Gastroesophageal sphincter (tissue), 3 donors: ENCODE data around the gene S1PR5.

ENCODE experiments used
- POLR2A ChIP-seq, 2 donors: fragments of 450-650 bp; IDR thresholded peaks; one replicate each; pipeline ENCODE4 v1.6.1; 2017; ENCODE audit warnings: antibody characterized with exemption in 2 of 2, mild to moderate bottlenecking in 2 of 2, moderate library complexity in 1 of 2
- POLR2AphosphoS5 ChIP-seq: sonication (generic); formaldehyde crosslinking; IDR thresholded peaks from one replicate; pipeline ENCODE4 v1.6.1; 2017; ENCODE audit warnings: antibody characterized with exemption
- TF ChIP-seq, protein P1 (sequence below), 4 experiments: fragments of 200-600 bp in 2 of 4; fragments of 450-650 bp in 2 of 4; sonication (generic) in 1 of 4; IDR thresholded peaks; one replicate each; pipeline ENCODE4 v1.5.1; 2017 to 2019; ENCODE audit warnings: antibody characterized with exemption in 4 of 4, mild to moderate bottlenecking in 2 of 4, moderate library complexity in 2 of 4

DNA sequence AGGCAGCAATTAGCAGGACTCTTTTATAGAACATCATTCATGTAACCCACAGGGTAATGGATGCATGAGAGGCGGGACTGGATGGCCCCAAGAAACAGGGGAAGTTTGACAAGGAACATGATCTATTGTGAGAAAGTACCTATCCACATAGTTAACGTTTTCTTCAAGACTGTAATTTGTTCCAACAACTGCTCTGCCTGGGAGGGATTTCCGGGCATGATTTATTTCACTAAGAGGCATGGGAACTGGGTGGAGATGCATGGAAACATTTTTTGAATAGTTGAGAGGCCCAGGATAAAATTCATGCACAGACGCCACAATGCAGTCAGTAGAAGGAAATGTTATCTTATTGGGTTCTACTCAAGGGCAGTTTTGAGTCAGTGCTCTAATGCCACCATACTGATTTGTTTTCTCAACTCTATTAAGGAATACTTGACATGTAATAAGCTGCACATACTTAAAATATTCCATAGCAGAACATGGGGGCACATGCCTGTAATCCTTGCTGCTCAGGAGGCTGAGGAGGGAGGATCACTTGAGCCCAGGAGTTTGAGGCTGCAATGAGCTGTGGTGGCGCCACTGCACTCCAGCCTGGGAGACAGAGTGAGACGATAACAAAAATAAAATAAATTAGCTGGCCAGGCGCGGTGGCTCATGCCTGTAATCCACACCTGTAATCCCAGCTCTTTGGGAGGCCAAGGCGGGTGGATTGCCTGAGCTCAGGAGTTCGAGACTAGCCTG, 16.6 kb upstream of the S1PR5 start:
- TF ChIP-seq POLR2AphosphoS5 (no peak), POLR2A (IDR thresholded peaks at IDR 0.05) (no peak)
- TF ChIP-seq, protein P1, sequence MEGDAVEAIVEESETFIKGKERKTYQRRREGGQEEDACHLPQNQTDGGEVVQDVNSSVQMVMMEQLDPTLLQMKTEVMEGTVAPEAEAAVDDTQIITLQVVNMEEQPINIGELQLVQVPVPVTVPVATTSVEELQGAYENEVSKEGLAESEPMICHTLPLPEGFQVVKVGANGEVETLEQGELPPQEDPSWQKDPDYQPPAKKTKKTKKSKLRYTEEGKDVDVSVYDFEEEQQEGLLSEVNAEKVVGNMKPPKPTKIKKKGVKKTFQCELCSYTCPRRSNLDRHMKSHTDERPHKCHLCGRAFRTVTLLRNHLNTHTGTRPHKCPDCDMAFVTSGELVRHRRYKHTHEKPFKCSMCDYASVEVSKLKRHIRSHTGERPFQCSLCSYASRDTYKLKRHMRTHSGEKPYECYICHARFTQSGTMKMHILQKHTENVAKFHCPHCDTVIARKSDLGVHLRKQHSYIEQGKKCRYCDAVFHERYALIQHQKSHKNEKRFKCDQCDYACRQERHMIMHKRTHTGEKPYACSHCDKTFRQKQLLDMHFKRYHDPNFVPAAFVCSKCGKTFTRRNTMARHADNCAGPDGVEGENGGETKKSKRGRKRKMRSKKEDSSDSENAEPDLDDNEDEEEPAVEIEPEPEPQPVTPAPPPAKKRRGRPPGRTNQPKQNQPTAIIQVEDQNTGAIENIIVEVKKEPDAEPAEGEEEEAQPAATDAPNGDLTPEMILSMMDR (IDR thresholded peaks at IDR 0.05) = no peak
